OCI-LY7 (cell line): Measurements from ENCODE around the gene EGFR. TPM values are rescaled to one million over a fixed set of nuclear protein-coding genes. Genes with fewer than 3 reads are reported as not detected.

Source experiments
- BruUV-seq: library from RNA; stranded (reverse); fragments of 400-500 nt; replicated peaks from 2 replicates; lab custom pipeline; 2021; lab: Mats Ljungman, UMichigan
- CTCF ChIA-PET: fragments of 300-600 bp; sonication (Branson Sonifier 250); formaldehyde crosslinking; loops from one replicate; lab custom pipeline; 2022; ENCODE audit warnings: antibody characterized with exemption; ENCODE audit not compliant: unreplicated experiment; lab: Charles Lee
- POLR2A ChIA-PET: fragments of 300-600 bp; sonication (Branson Sonifier 250); formaldehyde crosslinking; loops from one replicate; lab custom pipeline; 2022; ENCODE audit warnings: antibody characterized with exemption; lab: Charles Lee
- DNase-seq: peaks from one replicate; pipeline ENCODE4 v3.0.0-alpha.2; 2015; ENCODE audit warnings: low spot score
- H2AFZ ChIP-seq: fragments of 200-600 bp; sonication (generic), shearing (Covaris generic); 2 replicates; pipeline ENCODE4 v1.6.1; 2014; ENCODE audit warnings: mild to moderate bottlenecking, antibody characterized with exemption, low read length, moderate library complexity
- H3K27ac ChIP-seq: fragments of 200-600 bp; sonication (generic); 2 replicates; pipeline ENCODE4 v1.5.1; 2014; ENCODE audit warnings: mixed run types, low read depth, mild to moderate bottlenecking, moderate library complexity, low read length, inconsistent platforms; ENCODE audit not compliant: poor library complexity, severe bottlenecking
- H3K36me3 ChIP-seq: fragments of 200-600 bp; sonication (generic); 2 replicates; pipeline ENCODE4 v1.6.1; 2014; ENCODE audit warnings: mild to moderate bottlenecking, antibody characterized with exemption, low read length, moderate library complexity, mixed read lengths; ENCODE audit not compliant: insufficient read depth
- H3K4me1 ChIP-seq: fragments of 200-600 bp; sonication (generic); 2 replicates; pipeline ENCODE4 v1.5.1; 2014; ENCODE audit warnings: mild to moderate bottlenecking, low read length; ENCODE audit not compliant: insufficient read depth, poor library complexity, severe bottlenecking
- H3K4me2 ChIP-seq: fragments of 200-600 bp; sonication (generic); 2 replicates; pipeline ENCODE4 v1.6.1; 2014; ENCODE audit warnings: mild to moderate bottlenecking, low read length
- H3K4me3 ChIP-seq: fragments of 200-600 bp; sonication (generic); 2 replicates; pipeline ENCODE4 v1.5.1; 2014; ENCODE audit warnings: mild to moderate bottlenecking, low read depth, low read length; ENCODE audit not compliant: poor library complexity, severe bottlenecking
- H3K79me2 ChIP-seq: fragments of 200-600 bp; sonication (generic); 2 replicates; pipeline ENCODE4 v1.6.1; 2016; ENCODE audit warnings: low read depth, mild to moderate bottlenecking, low read length, moderate library complexity, mixed read lengths; ENCODE audit not compliant: insufficient read depth
- H3K9me2 ChIP-seq: fragments of 200-600 bp; sonication (generic); 2 replicates; pipeline ENCODE4 v1.6.1; 2016; ENCODE audit warnings: mild to moderate bottlenecking, low read length, mixed read lengths; ENCODE audit not compliant: insufficient read depth
- H3K9me3 ChIP-seq: fragments of 200-600 bp; sonication (generic); 2 replicates; pipeline ENCODE4 v1.6.1; 2014; ENCODE audit warnings: mild to moderate bottlenecking, mixed run types, low read length, mixed read lengths
- H4K20me1 ChIP-seq: fragments of 200-600 bp; sonication (generic); 2 replicates; pipeline ENCODE4 v1.6.1; 2014; ENCODE audit warnings: mild to moderate bottlenecking, antibody characterized with exemption, low read length, moderate library complexity, mixed read lengths; ENCODE audit not compliant: insufficient read depth
- CTCF ChIP-seq: fragments of 200-600 bp; sonication (generic); conservative IDR thresholded peaks from 2 replicates; pipeline ENCODE4 v1.5.1; 2014; ENCODE audit warnings: mild to moderate bottlenecking, antibody characterized with exemption, low read length, moderate library complexity, mixed read lengths
- EZH2phosphoT487 ChIP-seq: fragments of 200-600 bp; sonication (generic); IDR thresholded peaks from 2 replicates; pipeline ENCODE4 v1.6.1; 2018; ENCODE audit warnings: low read depth, borderline replicate concordance, mild to moderate bottlenecking, mixed run types, antibody characterized with exemption, low read length, moderate library complexity, mixed read lengths
- intact Hi-C: fragments of 100-400 bp; cut with micrococcal nuclease; formaldehyde crosslinking; loops from one replicate; pipeline ENCODE4 v1.10.0; 2022; ENCODE audit not compliant: unreplicated experiment
- total RNA-seq, 2 experiments: library from RNA; depleted of rRNA in 1 of 2; stranded (reverse); fragments of >200 nt in 1 of 2; shearing (Covaris generic) in 1 of 2; gene quantifications; 2 replicates each; pipeline ENCODE4 v1.2.3, GENCODE V29; 2014 to 2022

The EGFR gene
- total RNA-seq, 2 experiments from 2014 or later = 0.27 TPM; not detected in 1

GRCh38 chr7:55120501-55121198 lies 101.8 kb downstream of the EGFR start:
- H2AFZ ChIP-seq = no peak overlapping the region
- H3K4me2 ChIP-seq = no peak overlapping the region
- no peak overlapping the region for H3K27ac ChIP-seq
- TF ChIP-seq EZH2phosphoT487 = no peak
- TF ChIP-seq CTCF = no peak
- no peaks in the 10 kb centered on the region for H3K9me2 ChIP-seq
- CTCF ChIA-PET = no interaction called here
- intact Hi-C loops = no loop called here
- no peak overlapping the region for H3K4me3 ChIP-seq
- H3K4me1 ChIP-seq = no peaks in the 10 kb centered on the region
- no TSS peak for BruUV-seq
- H3K9me3 ChIP-seq = no peaks in the 10 kb centered on the region
- POLR2A ChIA-PET = no interaction called here
- H3K79me2 ChIP-seq = no peaks in the 10 kb centered on the region
- no peak for DNase-seq
- H3K36me3 ChIP-seq = no peaks in the 10 kb centered on the region
- no peaks in the 10 kb centered on the region for H4K20me1 ChIP-seq

- Histone ChIP-seq H2AFZ (no peak overlapping the region), H3K36me3 (no peaks in the 10 kb centered on the region), H3K4me1 (no peaks in the 10 kb centered on the region), H3K79me2 (no peaks in the 10 kb centered on the region), H3K27ac (no peak overlapping the region), H3K9me3 (no peaks in the 10 kb centered on the region), H3K9me2 (no peaks in the 10 kb centered on the region), H3K4me2 (no peak overlapping the region), H3K4me3 (no peak overlapping the region), H4K20me1 (no peaks in the 10 kb centered on the region)
- TF ChIP-seq CTCF (no peak), EZH2phosphoT487 (no peak)
- BruUV-seq = no TSS peak
- POLR2A ChIA-PET = no interaction called here
- CTCF ChIA-PET = no interaction called here
- no peak for DNase-seq
- intact Hi-C loops = no loop called here
Measured at GRCh38 chr7:55121249-55121648, 102.4 kb downstream of the EGFR start.

GRCh38 chr7:55122263-55122662 lies 103.4 kb downstream of the EGFR start:
- no peak overlapping the region for H3K4me3 ChIP-seq
- no peak overlapping the region for H3K4me2 ChIP-seq
- no peaks in the 10 kb centered on the region for H3K9me2 ChIP-seq
- intact Hi-C loops = no loop called here
- no peak for DNase-seq
- H2AFZ ChIP-seq = no peak overlapping the region
- H3K36me3 ChIP-seq = no peaks in the 10 kb centered on the region
- H4K20me1 ChIP-seq = no peaks in the 10 kb centered on the region
- TF ChIP-seq CTCF (no peak), EZH2phosphoT487 (no peak)
- H3K4me1 ChIP-seq = no peaks in the 10 kb centered on the region
- H3K9me3 ChIP-seq = no peaks in the 10 kb centered on the region
- no peak overlapping the region for H3K27ac ChIP-seq
- no TSS peak for BruUV-seq
- CTCF ChIA-PET = no interaction called here
- no peaks in the 10 kb centered on the region for H3K79me2 ChIP-seq
- POLR2A ChIA-PET = no interaction called here
